HepG2 (cell line): ENCODE data around the gene CLN6.

Experiments
- CTCF ChIP-seq: sonication (generic); formaldehyde crosslinking; IDR thresholded peaks from 2 replicates; pipeline ENCODE4 v1.5.0; 2020; ENCODE audit warnings: mild to moderate bottlenecking, missing genetic modification reagents, moderate library complexity
- MATR3 ChIP-seq: sonication (generic); formaldehyde crosslinking; IDR thresholded peaks from 2 replicates; pipeline ENCODE4 v1.4.0; 2020; ENCODE audit warnings: missing genetic modification reagents
- TAF1 ChIP-seq: sonication (generic); formaldehyde crosslinking; IDR thresholded peaks from 2 replicates; pipeline ENCODE4 v1.4.0; 2020; ENCODE audit warnings: missing genetic modification reagents
- ZNF780A ChIP-seq: sonication (generic); formaldehyde crosslinking; IDR thresholded peaks from 2 replicates; pipeline ENCODE4 v1.8.0; 2022; ENCODE audit warnings: mild to moderate bottlenecking, missing genetic modification reagents, moderate library complexity

GRCh38 chr15:68203956-68204355, 25.6 kb downstream of the CLN6 start:
- TF ChIP-seq ZNF780A (CRISPR knock-in tag) (no peak), CTCF (no peak), TAF1 (CRISPR knock-in tag) (no peak), MATR3 (no peak)
